ENCODE results near the gene WDR44.
"Not testable (repeated sequence)": the region's sequence is repeated elsewhere in the genome, so short reads cannot be mapped to it uniquely, and the experiment has no call there.

Gene WDR44

DNA sequence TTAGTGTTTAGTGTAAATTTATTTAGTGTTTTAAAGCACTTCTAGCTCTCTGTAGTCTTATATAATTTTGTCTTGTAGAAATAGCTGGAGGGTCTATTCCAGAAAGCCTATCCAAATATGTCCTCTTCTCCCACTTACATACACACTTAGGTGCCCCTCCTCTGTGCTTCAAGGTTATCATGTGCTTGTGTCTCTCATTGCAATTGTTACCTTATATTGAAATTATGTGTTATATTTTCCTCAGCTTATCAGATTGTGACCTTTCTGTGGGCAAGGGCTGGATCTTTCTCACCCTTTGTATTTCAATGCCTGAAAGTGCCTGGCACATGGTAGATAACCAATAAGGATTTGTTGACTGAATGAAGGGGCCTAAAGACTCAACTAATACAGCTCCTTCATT is 18.4 kb downstream of the WDR44 start:
- no peak for DNase-seq

DNA sequence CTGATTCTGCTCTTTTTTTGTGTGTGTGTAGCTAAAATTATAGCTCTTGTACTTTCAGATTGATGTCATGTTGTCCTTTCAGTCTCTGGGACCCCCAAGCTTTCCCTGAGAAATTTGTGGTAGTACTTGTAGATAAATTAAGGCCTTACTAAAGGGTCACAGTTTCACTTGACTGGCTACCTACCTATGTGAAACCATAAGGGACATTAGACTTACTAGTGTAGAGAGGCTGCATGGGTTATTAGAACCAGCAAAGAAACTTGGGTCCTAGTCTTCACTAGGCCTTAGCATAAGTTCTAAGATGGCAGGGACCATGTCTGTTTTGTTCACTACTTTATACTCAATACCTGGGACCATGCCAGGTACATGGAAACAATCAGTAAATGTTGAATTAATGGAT is 21.4 kb downstream of the WDR44 start:
- no peak for DNase-seq

DNA sequence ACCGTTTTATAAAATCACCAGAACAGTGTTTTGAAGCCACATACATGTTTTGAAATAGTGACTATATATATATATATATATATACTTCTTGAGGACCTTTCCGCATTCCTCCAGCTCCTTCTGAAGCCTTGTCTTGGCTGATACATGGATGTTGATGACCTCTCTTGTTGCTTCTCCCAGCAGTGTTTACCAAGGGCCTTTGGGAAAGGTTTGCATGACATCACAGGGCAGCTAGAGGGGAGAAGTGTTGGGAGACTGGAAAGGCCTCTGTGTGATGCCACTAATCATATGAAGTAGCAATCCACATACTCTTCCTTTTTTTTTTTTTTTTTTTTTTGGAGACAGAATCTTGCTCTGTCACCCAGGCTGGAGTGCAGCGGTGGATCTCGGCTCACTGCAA is 22.5 kb downstream of the WDR44 start:
- no peak for DNase-seq

DNA sequence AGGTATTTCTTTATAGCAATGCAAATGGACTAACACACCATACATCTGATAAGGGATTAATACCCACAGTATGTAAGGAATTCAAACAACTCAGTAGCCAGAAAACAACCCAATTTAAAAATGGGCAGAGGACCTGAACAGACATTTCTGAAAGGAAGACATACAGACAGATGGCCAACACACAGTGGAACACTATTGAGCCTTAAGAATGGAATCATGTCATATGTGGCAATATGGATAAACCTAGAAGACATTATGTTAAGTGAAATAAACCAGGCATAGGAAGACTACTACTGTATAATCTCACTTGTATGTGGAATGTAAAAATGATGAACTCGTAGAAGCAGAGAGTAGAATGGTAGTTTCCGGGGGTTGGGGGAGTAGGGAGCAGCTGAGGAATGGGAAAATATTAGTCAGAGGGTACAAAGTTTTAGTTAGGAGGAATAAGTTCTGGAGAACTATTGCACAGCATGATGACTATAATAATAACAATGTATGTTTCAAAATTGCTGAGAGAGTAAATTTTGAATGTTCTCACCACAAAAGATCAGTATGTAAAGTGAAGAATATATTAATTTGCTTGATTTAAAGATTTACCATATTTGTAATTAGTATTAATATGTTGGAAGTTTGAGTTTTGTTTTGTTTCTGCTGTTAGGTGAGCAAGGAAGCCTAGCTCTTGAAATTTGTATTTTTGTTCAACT is 25.2 kb downstream of the WDR44 start:
- DNase-seq: no peak

DNA sequence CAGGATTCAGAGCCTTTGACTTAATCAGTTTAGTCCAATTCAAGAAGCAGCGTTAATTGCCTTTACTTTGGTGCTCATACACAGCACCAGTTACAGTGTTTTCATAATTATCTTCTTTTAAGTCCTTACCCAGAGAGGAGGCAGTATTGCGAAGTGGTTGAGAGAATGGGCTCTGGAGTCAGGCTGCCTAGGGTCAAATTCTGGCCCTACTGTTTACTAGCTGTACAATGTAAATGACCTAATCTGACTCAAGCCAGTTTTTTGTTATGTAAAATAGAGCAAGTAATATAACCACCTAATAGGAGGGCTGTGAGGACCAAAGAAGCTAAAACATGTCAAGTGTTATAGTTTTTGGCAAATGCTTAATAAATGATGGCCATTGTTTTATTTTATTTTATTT is 27.6 kb downstream of the WDR44 start:
- no peak for DNase-seq

DNA sequence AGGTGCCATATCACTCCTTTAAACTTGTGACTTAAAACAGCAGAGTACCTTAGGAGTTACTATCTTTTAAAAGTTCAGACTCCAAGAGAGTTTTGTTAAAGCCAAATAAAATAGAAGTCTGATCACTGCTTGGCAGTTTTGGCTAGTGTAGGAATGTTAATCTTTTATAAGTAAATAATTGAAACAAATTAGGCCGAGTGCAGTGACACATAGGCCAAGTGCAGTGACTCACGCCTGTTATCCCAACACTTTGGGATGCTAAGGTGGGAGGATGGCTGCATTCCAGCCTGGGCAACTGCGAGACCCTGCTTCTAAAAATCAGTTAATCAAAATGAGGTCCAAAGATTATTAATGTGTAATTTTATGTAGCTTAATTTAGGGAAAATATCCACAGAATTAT is 37.2 kb downstream of the WDR44 start:
- DNase-seq: no peak

DNA sequence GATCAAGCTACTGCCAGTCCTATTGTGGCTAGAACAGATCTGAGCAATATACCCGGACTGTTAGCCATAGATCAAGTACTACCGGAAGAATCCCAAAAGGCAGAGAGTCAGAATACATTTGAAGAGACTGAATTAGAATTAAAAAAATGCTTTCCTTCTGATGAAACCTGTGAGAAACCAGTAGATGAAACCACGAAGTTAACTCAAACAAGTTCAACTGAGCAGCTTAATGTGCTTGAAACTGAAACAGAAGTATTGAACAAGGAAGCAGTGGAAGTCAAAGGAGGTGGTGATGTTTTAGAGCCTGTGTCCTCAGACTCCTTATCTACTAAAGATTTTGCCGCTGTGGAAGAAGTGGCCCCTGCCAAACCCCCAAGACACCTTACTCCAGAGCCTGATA is 46.8 kb downstream of the WDR44 start:
- no peak for DNase-seq

DNA sequence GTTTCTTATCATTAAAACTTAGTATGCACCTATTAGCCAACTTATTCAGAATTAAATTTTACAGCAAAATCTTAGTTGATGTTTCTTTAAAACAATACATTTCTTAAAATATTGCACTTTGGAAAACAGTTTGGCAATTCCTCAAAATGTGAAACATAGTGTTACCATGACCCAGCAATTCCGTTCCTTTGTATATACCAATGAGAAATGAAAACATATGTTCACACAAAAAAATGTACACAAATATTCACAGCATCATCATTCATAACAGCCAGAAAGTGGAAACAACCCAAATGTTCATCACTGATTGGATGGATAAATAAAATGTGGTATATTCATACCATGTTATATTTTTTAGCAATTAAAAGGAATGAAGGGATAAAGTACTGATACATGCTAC is 50.2 kb downstream of the WDR44 start:
- DNase-seq: no peak

DNA sequence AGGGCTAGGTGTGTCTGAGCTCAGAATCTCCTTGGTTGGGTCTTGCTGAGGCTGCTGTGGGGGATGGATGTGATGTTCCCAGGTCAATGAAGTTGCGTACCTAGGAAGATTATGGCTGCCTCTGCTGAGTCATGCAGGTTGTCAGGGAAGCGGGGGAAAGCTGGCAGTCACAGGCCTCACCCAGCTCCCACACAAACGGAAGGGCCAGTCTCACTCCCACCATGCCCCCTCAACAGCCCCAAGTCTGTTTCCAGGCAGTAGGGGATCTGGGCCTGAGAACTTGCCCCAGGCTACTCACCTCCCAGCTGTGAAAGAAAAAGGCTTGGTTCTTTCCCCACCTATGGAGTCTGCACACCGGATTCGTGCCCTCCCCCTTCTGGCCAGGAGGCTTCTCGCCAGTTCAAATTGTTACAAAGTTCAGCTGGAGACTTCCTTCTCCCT is 72.9 kb downstream of the WDR44 start:
- no peak for DNase-seq

DNA sequence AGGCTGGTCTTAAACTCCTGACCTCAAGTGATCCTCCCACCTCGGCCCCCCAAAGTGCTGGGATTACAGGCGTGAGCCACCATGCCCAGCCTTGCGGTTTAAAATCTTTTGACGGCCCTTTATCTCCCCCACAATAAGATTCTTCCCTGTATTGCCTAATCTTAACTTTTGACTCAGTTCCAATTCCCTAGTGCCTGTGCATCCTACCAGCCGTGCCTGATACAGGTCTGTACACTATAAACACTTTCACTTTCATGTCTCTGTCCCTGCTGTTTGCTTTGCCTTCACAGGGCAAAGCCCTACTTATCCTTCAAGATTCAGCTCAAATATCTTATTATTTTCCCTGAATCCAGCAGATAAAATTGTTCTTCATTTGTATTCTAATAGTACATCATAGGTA is 74.6 kb downstream of the WDR44 start:
- no peak for DNase-seq

DNA sequence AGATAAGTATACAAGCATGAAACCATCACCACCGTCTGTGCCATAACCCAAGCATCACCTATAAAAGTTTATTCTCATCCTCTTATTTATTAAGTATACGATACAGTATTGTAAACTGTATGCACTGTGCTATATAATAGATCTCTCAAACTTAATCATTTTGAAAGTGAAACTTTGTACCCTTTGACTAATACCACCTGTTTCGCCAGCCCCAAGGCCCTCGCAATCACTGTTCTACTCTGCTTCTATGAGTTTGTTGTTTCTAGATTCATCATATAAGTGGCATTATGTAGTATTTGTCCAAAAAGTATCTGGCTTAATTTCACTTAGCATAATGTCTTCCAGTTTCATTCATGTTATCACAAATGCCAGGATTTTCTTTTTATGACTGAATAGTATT is 77.7 kb downstream of the WDR44 start:
- DNase-seq: no peak

DNA sequence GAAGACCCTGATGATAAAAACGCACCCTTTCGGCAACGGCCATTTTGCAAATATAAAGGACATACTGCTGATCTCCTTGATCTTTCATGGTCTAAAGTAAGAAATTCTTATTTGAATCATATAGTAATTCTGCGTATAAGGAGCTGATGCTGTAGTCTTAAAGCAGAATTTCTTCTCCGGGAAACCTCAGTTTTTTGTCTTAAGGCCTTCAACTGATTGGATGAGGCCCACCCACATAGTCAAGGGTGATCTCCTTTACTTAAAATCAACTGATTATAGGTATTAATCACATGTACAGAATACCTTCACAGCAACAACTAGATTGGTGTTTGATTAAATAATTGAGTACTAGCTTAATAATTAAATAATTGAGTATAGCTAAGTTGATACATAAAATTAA is 86.9 kb downstream of the WDR44 start:
- DNase-seq: no peak

DNA sequence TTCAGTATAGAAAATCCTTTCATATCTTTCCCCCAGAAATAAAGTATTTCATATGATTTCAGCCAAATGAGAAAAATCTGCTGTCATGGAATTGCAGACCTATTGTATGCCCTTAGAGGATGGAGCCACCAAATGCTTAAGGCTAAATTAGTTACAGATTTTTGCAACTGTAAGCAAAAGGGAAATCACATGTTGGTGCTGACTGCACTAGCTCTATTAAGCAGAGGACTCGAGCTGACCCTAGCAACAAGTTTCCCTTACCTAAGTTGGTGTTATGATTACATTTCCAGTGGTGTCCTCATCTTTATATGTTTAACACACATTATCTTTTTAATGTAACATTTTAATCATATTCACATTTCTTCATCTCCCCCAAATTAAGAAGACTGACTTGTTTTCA is 91.4 kb downstream of the WDR44 start:
- DNase-seq: no peak

DNA sequence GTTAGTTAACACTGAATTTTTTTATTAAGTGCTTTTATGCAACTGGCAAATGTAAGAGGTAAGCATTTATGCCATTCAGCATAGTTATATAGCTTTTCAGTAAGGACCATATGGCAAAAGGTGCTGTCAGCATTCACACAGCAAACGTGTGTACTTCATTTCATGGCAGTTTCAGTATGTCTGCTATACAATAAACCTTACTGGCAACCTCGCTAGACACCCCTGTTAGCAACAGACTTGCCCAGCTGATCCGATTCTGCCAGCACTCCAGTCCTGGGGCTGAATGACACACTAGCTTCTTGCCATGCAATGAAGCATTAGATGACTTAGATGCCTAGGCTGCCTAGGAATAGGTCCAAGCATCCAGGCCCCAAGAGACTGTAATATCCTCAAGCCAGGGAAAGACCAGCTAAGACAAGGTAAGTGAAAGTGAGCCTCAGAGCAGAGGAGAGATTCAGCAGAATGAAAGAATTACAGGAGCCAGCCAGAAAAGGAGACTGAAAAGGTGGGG is 102.4 kb downstream of the WDR44 start:
- DNase-seq: no peak

DNA sequence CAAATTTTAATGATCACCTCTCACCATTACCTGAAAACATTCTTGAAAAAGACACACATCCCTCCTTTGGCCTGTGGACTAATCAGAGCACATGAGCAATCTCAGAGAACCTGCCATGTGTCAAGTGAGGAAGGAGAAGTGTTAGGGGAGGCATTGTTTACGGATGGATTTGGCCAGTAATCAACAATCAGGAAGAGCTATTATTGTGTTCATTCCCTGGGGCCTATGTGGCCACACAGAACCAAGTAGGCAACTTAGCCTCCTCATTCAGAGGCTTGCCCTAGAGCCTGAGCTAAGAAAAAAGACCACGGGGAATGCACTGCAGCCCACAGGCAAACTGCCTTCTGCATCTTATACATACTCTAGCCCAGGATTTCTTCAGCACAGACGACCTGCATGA is 109.1 kb downstream of the WDR44 start:
- DNase-seq: no peak

DNA sequence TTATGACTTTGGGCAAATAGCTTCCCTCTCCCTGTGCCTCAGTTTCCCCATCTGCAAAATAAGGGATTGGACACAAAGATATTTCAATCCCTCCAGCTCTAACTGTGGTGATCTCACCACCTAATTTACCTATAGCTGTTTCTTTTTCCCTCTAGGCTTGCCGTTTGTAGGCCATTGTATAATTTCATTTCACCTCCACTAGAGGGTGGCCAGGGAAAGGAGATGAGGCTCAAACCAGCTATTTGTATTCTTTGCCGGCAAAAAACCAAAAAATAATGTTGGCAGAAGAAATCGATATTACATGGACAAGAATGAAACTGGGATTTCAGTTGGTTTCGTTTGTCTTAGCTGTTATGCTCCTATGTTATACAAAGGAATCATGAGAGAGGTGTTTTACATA is 113.6 kb downstream of the WDR44 start:
- DNase-seq: peak; percentile 1

DNA sequence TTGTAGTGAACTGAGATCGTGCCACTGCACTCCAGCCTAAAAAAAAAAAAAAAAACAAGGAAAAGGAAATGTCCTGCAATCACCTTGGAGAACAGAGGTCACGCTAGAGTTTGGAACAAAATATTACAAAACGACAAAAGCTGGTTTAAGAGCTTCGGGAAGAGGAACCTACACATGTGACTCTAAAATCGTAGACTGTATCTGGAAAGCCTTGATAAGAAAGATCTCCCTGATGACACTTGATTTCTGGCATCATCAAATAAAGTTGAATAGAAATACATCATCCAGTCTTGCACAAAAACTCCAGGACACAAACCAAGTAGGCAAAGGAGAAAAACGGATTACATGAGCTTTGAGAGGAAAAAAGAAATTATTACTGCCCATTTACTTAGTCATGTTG is 118.6 kb downstream of the WDR44 start:
- peak; percentile 44 for DNase-seq

DNA sequence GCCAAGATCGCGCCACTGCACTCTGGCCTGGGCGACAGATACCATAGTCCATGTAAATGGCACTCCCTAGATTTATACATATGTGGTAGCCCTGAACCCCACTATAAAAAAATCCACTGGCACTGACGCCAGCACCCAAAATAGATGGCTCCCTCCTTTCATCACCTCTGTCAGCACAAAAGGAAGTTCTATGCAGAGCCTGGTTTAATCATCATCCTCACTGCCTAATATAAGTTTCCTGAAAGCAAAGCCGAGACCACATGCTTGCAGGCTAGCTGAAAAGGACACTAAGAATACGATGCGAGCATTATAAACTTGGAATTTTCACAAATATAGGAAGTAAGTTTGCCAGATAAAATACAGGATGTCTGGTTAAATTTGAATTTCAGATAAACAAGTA is 122.2 kb downstream of the WDR44 start:
- DNase-seq: no peak

DNA sequence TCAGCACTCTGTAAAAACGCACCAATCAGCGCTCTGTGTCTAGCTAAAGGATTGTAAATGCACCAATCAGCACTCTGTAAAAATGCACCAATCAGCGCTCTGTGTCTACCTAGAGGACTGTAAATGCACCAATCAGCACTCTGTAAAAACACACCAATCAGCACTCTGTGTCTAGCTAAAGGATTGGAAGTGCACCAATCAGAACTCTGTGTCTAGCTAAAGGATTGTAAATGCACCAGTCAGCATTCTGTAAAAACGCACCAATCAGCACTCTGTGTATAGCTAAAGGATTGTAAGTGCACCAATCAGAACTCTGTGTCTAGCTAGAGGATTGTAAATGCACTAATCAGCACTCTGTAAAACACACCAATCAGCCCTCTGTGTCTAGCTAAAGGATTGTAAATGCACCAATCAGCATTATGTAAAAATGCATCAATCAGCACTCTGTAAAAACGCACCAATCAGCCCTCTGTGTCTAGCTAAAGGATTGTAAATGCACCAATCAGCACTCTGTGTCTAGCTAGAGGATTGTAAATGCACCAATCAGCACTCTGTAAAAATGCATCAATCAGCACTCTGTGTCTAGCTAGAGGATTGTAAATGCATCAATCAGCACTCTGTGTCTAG is 124.9 kb downstream of the WDR44 start:
- not testable (repeated sequence) for DNase-seq

DNA sequence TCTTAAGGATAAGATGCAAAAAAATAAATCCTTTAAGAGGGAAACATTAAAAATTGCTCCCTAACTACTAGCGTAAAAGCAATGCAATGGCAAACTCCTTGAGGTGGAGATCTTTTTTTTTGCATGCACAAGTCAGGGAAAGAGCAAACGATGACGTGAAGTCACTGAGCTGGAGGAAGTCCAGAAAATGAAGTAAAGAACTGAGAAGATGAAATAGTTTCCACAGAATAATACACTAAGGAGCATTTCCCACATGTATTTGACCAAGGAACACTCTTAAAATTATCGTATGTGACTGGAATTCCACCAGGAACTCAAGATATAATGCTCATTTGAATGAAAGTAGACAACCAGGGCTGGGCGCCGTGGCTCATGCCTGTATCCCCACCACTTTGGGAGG is 128.7 kb downstream of the WDR44 start:
- DNase-seq: no peak

DNA sequence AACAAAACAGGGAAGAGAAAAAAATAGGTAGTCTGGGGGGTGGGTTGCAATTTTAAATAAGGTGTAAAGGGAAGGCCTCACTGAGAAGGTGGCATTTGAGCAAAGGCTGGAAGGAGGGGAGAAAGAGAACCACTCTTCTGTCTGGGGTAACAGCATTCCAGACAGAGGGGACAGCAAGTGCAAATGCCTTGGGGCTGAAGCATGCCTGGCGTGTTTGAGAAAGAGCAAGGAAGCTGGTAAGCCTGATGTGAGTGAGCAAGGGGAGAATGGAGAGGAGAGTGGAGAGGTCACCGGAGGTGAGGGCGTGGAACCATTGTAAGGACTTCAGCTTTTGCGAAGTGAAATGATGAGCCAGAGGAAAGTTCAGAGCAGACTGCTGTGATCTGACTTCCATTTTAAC is 130.0 kb downstream of the WDR44 start:
- no peak for DNase-seq

DNA sequence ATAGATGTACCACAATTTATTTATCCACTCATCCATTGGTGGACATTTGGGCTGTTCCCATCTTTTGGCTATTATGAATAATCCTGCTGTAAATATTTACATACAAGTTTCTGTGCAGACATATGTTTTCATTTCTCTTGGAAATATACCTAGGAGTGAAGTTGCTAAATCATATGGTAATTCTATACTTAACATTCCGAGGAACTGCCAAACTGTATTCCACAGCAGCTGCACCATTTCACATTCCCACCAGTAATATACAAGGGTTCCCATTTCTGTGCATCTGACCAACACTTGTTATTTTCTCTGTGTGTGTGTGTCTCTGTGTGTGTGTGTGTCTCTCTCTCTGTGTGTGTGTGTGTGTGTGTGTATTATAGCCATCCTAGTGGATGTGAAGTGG is 134.3 kb downstream of the WDR44 start:
- no peak for DNase-seq

DNA sequence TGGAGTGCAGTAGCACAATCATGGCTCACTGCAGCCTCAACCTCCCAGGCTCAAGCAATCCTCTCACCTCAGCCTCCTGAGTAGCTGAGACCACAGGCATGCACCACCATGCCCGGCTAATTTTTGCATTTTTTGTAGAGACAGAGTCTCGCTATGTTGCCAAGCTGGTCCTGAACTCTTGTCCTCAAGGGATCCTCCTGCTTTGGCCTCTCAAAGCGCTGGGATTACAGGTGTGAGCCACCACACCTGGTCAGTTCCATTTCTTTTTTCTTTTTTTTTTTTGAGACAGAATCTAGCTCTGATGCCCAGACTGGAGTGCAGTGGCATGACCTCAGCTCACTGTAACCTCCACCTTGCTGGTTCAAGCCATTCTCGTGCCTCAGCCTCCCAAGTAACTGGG is 136.5 kb downstream of the WDR44 start:
- not testable (repeated sequence) for DNase-seq

DNA sequence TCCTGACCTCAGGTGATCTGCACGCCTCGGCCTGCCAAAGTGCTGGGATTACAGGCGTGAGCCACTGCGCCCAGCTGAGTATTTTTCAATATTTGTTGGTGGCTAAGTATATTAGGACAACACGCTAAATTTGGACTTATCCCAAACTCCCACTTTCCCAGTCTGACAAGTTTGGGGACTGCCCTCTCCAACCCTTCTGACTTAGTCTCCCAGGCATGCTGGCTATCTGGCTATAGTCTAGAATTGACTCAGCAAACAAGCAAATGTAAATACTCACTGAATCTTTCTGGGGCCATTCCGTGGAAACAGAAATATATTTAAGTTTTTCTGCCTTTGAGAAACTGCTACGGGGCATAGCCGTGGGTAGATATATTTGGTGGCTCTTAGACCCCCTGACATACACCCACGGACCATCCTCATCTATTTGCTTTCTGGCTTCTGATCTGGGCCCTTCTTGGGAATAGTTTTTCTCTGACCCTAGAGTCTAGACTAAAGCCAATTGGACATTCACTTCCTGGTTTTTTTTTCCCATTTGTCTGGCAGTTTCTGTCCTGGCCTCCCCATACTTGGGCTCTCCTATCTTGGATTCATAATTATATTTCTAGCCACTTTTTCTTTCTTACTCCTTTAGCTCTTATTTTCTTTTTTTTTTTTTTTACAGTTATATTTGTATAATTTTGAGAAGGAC is 138.5 kb downstream of the WDR44 start:
- no peak for DNase-seq
